ENCODE results near the gene NLRP4.

The NLRP4 gene

GRCh38 chr19:55836340-55836739, at the start of gene NLRP4:
NLRP4 (plus strand) TSS chr19:55836540; CDS start chr19:55852081, 15,541 bp downstream.
- no peak for DNase-seq

- no peak for DNase-seq
Measured at GRCh38 chr19:55795021-55795420, 41.3 kb upstream of the NLRP4 start.

GRCh38 chr19:55801416-55801815, 34.9 kb upstream of the NLRP4 start:
- DNase-seq, result no peak

- no peak for DNase-seq
Measured at GRCh38 chr19:55802281-55802680, 34.1 kb upstream of the NLRP4 start.

GRCh38 chr19:55809381-55810058, 26.8 kb upstream of the NLRP4 start:
- peak; percentile 93 to 97 for DNase-seq

GRCh38 chr19:55811340-55811739, 25.0 kb upstream of the NLRP4 start:
- DNase-seq, result no peak

GRCh38 chr19:55812449-55812848, 23.9 kb upstream of the NLRP4 start:
- DNase-seq, result no peak

GRCh38 chr19:55813906-55814305, 22.4 kb upstream of the NLRP4 start:
- no peak for DNase-seq

- DNase-seq, result no peak
Measured at GRCh38 chr19:55820037-55820436, 16.3 kb upstream of the NLRP4 start.

- no peak for DNase-seq
Measured at GRCh38 chr19:55830656-55831055, 5.7 kb upstream of the NLRP4 start.

GRCh38 chr19:55831846-55832245, 4.5 kb upstream of the NLRP4 start, which contains the start of gene NLRP11:
NLRP11 (minus strand) TSS chr19:55831999; CDS start chr19:55818174, 13,825 bp downstream.
- no peak for DNase-seq

- no peak for DNase-seq
Measured at GRCh38 chr19:55832676-55833075, 3.7 kb upstream of the NLRP4 start.

GRCh38 chr19:55838251-55838650, 1.9 kb downstream of the NLRP4 start:
- no peak for DNase-seq

- DNase-seq, result no peak
Measured at GRCh38 chr19:55838906-55839305, 2.6 kb downstream of the NLRP4 start.

GRCh38 chr19:55855160-55855559, 18.8 kb downstream of the NLRP4 start:
- no peak for DNase-seq

- no peak for DNase-seq
Measured at GRCh38 chr19:55857149-55857548, 20.8 kb downstream of the NLRP4 start.

GRCh38 chr19:55857974-55858373, 21.6 kb downstream of the NLRP4 start:
- no peak for DNase-seq

- no peak for DNase-seq
Measured at GRCh38 chr19:55858401-55858800, 22.1 kb downstream of the NLRP4 start.

GRCh38 chr19:55858969-55859368, 22.6 kb downstream of the NLRP4 start:
- no peak for DNase-seq

GRCh38 chr19:55866521-55866920, 30.2 kb downstream of the NLRP4 start:
- no peak for DNase-seq

GRCh38 chr19:55867101-55867500, 30.8 kb downstream of the NLRP4 start:
- DNase-seq, result no peak

- no peak for DNase-seq
Measured at GRCh38 chr19:55870736-55871135, 34.4 kb downstream of the NLRP4 start.

GRCh38 chr19:55877211-55877610, 40.9 kb downstream of the NLRP4 start:
- no peak for DNase-seq

- no peak for DNase-seq
Measured at GRCh38 chr19:55882626-55883025, 46.3 kb downstream of the NLRP4 start.

- DNase-seq, result no peak
Measured at GRCh38 chr19:55898911-55899310, 62.6 kb downstream of the NLRP4 start.

Measured in NCI-H2081 (cell line).